Ishikawa (cell line): Measurements from ENCODE around the gene AGPAT4.

ENCODE experiments used
- CEBPB ChIP-seq: IDR thresholded peaks from 2 replicates; pipeline ENCODE4 v1.6.1; 2012
- CREB1 ChIP-seq: IDR thresholded peaks from 2 replicates; pipeline ENCODE4 v1.6.1; 2012; ENCODE audit warnings: low read depth
- EGR1 ChIP-seq: IDR thresholded peaks from 2 replicates; pipeline ENCODE4 v1.6.1; 2012
- EP300 ChIP-seq: IDR thresholded peaks from 2 replicates; pipeline ENCODE4 v1.6.1; 2012; ENCODE audit warnings: borderline replicate concordance
- FOXM1 ChIP-seq: IDR thresholded peaks from 2 replicates; pipeline ENCODE4 v1.6.1; 2012; ENCODE audit warnings: low read depth, borderline replicate concordance
- MAX ChIP-seq: IDR thresholded peaks from 2 replicates; pipeline ENCODE4 v1.6.1; 2012
- NFIC ChIP-seq: IDR thresholded peaks from 2 replicates; pipeline ENCODE4 v1.6.1; 2012
- RAD21 ChIP-seq: IDR thresholded peaks from 2 replicates; pipeline ENCODE4 v1.6.1; 2012; ENCODE audit warnings: low read depth
- REST ChIP-seq: IDR thresholded peaks from 2 replicates; pipeline ENCODE4 v1.6.1; 2012; ENCODE audit warnings: low read depth, mild to moderate bottlenecking
- TAF1 ChIP-seq: IDR thresholded peaks from 2 replicates; pipeline ENCODE4 v1.6.1; 2012; ENCODE audit warnings: low read depth, mild to moderate bottlenecking
- TCF12 ChIP-seq: IDR thresholded peaks from 2 replicates; pipeline ENCODE4 v1.6.1; 2012; ENCODE audit warnings: low read depth
- TEAD4 ChIP-seq: IDR thresholded peaks from 2 replicates; pipeline ENCODE4 v1.6.1; 2012
- USF1 ChIP-seq: IDR thresholded peaks from 2 replicates; pipeline ENCODE4 v1.6.1; 2012
- YY1 ChIP-seq: IDR thresholded peaks from 2 replicates; pipeline ENCODE4 v1.6.1; 2012; ENCODE audit warnings: low read depth
- ZBTB7A ChIP-seq: IDR thresholded peaks from 2 replicates; pipeline ENCODE4 v1.6.1; 2012; ENCODE audit warnings: low read depth

Gene AGPAT4

GRCh38 chr6:161218222-161218621 is 55.6 kb downstream of the AGPAT4 start:
- TF ChIP-seq FOXM1 (no peak), TAF1 (no peak), RAD21 (no peak), USF1 (no peak), CEBPB (no peak), TEAD4 (no peak), CREB1 (no peak), REST (no peak), YY1 (no peak), MAX (no peak), ZBTB7A (no peak), NFIC (no peak), EGR1 (no peak), EP300 (no peak), TCF12 (no peak)

GRCh38 chr6:161217628-161218027 is 56.2 kb downstream of the AGPAT4 start:
- TF ChIP-seq NFIC (no peak), MAX (no peak), FOXM1 (no peak), EP300 (no peak), REST (no peak), TCF12 (no peak), RAD21 (no peak), EGR1 (no peak), ZBTB7A (no peak), CEBPB (no peak), TAF1 (no peak), USF1 (no peak), YY1 (no peak), TEAD4 (no peak), CREB1 (no peak)

GRCh38 chr6:161216616-161217205 is 57.1 kb downstream of the AGPAT4 start:
- TF ChIP-seq ZBTB7A (no peak), EP300 (no peak), CREB1 (no peak), REST (no peak), FOXM1 (no peak), TAF1 (no peak), EGR1 (no peak)

- TF ChIP-seq CEBPB (no peak), TAF1 (no peak), TEAD4 (no peak), MAX (no peak), RAD21 (no peak), YY1 (no peak), EGR1 (no peak), USF1 (no peak), ZBTB7A (no peak), REST (no peak), CREB1 (no peak), FOXM1 (no peak), TCF12 (no peak)
Observed at GRCh38 chr6:161215876-161216615, 57.8 kb downstream of the AGPAT4 start.
